ENCODE results near the gene ASB4. TPM values are rescaled to one million over a fixed set of nuclear protein-coding genes. Genes with fewer than 3 reads are reported as not detected.
"Not testable (repeated sequence)": the region's sequence is repeated elsewhere in the genome, so short reads cannot be mapped to it uniquely, and the experiment has no call there.

The ASB4 gene, protein sequence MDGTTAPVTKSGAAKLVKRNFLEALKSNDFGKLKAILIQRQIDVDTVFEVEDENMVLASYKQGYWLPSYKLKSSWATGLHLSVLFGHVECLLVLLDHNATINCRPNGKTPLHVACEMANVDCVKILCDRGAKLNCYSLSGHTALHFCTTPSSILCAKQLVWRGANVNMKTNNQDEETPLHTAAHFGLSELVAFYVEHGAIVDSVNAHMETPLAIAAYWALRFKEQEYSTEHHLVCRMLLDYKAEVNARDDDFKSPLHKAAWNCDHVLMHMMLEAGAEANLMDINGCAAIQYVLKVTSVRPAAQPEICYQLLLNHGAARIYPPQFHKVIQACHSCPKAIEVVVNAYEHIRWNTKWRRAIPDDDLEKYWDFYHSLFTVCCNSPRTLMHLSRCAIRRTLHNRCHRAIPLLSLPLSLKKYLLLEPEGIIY
- not detected for total RNA-seq

DNA sequence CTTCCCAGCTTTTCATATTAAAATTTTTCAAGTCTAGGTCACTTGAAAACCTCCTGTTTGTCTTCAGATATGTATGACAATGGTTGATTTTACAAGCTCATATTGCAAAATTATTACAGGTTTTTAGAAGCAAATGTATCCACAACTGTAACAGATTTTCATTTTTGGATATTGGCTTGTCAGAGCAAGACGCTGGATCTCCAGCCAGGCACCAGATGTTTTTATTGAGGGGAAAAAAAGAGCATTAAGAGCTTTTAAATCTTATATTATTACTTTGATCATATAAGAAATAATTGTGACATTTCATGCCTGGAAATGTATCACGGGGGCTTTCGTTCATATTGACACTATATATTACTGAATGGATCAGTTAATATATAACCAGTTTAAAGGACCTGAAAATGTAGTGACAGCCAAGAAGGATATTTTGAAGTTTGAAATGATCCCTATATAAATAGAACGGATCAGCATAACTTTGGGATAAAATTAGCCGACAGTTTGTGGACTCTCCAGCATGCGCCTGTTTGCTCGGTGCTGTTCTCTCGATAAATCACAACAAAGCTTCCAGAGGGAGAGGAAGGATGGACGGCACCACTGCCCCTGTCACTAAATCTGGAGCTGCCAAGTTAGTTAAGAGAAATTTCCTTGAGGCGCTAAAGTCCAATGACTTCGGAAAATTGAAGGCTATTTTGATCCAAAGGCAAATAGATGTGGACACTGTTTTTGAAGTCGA, at the start of gene ASB4:
ASB4 (plus strand) TSS at position 553 of the 733 bp plus-strand sequence; CDS start at position 582, 29 bp downstream.
- DNase-seq (ENCODE audit: low spot score) (no peak), ATAC-seq (no peak)
- Mint-ChIP-seq H3K9me3 (no peaks in the 10 kb centered on the region), H3K27me3 (peaks cover 0 to 9% of the 10 kb centered on the region in 2 donors), H3K4me3 (no peak within 1 kb of the TSS), H3K4me1 (ENCODE audit: low read depth in 2 of 2) (peaks cover 0 to under 1% of the 10 kb centered on the region in 2 donors), H3K27ac (no peak within 1 kb of the TSS), H3K36me3 (no peaks in the 10 kb centered on the region)

DNA sequence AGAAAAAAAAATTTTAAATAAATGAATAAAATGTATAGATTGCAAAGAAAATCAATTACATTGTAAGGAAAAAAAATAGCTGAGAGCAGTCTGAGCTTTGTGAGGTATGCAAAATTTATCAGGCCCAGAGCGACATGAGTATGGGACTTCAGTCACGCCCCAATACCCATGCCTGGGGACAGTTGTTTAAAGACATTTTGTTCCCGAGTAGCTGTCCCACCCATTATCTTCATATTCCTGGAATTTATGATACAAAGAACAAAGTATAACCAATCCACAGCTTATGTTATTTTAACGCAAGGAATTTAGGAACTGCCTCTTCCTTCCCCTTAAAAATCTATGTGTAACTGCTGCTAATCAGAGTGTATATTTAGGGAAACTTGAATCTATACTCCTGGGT, 49.3 kb upstream of the ASB4 start:
- no peaks in the 10 kb centered on the region for H3K27me3 Mint-ChIP-seq
- no peak for DNase-seq (ENCODE audit: low spot score)
- no peak overlapping the region for H3K4me3 Mint-ChIP-seq
- H3K9me3 Mint-ChIP-seq, result no peaks in the 10 kb centered on the region
- no peak for ATAC-seq
- no peaks in the 10 kb centered on the region for H3K36me3 Mint-ChIP-seq
- H3K4me1 Mint-ChIP-seq (ENCODE audit: low read depth in 2 of 2), result peaks cover 13 to 17% of the 10 kb centered on the region in 2 donors
- H3K27ac Mint-ChIP-seq, result no peak overlapping the region

DNA sequence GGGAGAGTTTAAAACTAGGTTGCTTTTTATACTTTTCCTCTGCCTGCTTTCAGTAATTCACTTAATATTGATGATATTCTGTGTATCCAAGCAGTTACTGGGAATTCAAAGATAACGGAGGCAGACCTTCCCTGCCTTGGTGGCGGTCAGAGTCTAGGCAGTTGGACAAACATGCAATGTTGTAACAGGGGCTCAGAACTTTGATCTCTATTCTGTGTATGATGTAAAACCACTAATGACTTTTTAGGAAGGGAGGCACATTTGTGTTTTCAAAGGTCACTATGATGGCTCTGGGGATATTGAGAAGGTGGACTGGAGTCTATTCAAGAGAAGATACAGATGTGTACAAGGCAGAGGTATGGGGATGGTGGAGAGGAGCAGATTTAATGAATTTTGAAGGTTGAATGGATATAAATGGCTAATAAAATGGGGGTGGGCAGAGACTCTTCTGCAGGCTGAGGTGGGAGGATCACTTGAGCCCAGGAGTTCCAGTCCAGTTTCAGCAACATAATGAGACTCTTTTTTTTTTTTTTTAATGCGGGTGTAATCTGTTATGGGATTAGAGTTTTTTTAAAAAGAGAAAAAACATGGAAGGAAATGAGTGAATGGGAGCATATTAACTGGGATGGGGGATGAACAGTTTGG, 45.2 kb upstream of the ASB4 start:
- H3K9me3 Mint-ChIP-seq, result no peaks in the 10 kb centered on the region
- no peaks in the 10 kb centered on the region for H3K36me3 Mint-ChIP-seq
- peaks cover 0 to 1% of the 10 kb centered on the region in 2 donors for H3K4me1 Mint-ChIP-seq (ENCODE audit: low read depth in 2 of 2)
- no peak overlapping the region for H3K27ac Mint-ChIP-seq
- H3K4me3 Mint-ChIP-seq, result no peak overlapping the region
- no peak for ATAC-seq
- peaks cover 5 to 7% of the 10 kb centered on the region in 2 donors for H3K27me3 Mint-ChIP-seq
- no peak for DNase-seq (ENCODE audit: low spot score)

DNA sequence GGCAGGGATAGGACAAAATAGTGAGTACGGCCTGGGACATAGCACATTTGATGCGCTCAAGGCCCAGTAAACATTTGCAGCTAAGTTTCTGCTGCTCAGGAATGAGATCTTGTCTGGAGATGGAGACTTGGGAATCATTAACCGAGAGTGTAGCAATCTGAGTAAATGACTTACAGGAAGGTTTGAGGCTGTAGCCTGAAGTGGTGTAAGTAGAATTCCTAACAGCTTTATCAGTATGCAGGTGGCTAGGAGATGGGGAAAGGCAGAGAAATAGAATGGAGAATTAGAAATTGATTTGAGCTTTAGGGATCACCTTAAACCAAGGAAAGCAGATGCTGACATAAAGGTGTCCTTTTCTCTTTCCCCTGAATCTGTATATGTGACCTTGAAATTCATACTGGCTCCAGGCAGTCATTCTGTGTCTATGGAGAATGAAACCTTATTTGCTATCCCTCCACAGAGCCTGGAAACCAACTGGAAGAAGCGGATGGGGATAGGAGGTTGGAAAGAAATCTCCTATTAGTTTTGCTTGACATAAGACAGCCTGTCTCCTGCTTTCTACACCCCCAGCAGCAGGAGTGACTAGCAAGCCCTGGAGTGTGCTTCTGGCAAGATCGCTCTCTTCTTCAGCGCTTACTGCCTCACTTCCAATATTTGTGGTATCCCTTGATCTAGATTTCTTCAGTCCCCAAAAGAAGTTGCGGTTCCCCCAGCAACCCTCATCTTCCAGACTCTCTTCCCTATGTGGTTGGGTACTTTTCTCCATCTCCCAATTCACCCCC, 44.5 kb upstream of the ASB4 start:
- Mint-ChIP-seq H3K27ac (no peak overlapping the region), H3K4me1 (ENCODE audit: low read depth in 2 of 2) (no peaks in the 10 kb centered on the region), H3K4me3 (no peak overlapping the region), H3K27me3 (peaks cover 5 to 7% of the 10 kb centered on the region in 2 donors), H3K9me3 (no peaks in the 10 kb centered on the region), H3K36me3 (no peaks in the 10 kb centered on the region)
- ATAC-seq (no peak), DNase-seq (ENCODE audit: low spot score) (no peak)

DNA sequence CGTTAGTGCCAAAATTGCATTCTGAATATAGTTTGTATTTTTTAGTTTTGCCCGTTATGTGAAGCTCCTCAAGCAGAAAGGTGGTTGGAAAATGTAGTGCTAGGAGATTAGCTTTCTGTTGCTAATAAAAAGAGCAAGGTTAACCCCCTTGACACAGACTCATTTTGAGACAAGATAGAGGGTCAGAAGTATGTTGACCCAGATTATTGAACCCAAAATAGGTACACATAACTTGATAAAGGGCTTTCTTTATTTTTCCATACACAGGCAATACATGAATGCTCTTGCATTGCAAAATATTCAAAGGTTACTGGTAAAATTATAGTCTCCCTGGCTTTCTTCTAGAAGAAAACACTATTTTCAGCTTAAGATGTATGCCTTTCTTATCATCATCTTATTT, 40.9 kb upstream of the ASB4 start:
- ATAC-seq (no peak), DNase-seq (ENCODE audit: low spot score) (no peak)
- no peak overlapping the region for H3K4me3 Mint-ChIP-seq
- H3K27ac Mint-ChIP-seq, result no peak overlapping the region
- H3K36me3 Mint-ChIP-seq, result no peaks in the 10 kb centered on the region
- H3K27me3 Mint-ChIP-seq, result peaks cover 7% of the 10 kb centered on the region in 2 donors
- H3K9me3 Mint-ChIP-seq, result no peaks in the 10 kb centered on the region
- H3K4me1 Mint-ChIP-seq (ENCODE audit: low read depth in 2 of 2), result no peaks in the 10 kb centered on the region

DNA sequence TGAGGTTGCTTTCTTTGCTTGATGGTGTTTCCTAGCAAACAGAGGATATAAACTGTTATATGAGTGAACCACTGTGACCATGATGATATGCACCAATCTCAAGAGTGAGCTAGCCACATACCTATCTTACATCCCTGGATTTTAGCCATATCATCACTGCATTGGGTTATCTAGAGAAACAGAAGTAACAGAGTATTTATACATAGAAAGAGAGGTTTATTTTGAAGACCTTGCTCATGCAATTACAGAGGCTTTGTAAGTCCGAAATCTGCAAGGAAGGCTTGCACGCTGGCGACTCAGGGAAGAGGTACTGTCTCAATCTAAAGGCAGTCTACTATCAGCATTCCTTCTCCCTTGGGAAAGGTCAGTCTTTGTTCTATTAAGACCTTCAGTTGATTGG, 39.1 kb upstream of the ASB4 start:
- H3K9me3 Mint-ChIP-seq, result no peaks in the 10 kb centered on the region
- no peak for ATAC-seq
- no peak for DNase-seq (ENCODE audit: low spot score)
- no peaks in the 10 kb centered on the region for H3K36me3 Mint-ChIP-seq
- H3K4me3 Mint-ChIP-seq, result no peak overlapping the region
- peaks cover 6 to 7% of the 10 kb centered on the region in 2 donors for H3K27me3 Mint-ChIP-seq
- no peak overlapping the region for H3K27ac Mint-ChIP-seq
- no peaks in the 10 kb centered on the region for H3K4me1 Mint-ChIP-seq (ENCODE audit: low read depth in 2 of 2)

DNA sequence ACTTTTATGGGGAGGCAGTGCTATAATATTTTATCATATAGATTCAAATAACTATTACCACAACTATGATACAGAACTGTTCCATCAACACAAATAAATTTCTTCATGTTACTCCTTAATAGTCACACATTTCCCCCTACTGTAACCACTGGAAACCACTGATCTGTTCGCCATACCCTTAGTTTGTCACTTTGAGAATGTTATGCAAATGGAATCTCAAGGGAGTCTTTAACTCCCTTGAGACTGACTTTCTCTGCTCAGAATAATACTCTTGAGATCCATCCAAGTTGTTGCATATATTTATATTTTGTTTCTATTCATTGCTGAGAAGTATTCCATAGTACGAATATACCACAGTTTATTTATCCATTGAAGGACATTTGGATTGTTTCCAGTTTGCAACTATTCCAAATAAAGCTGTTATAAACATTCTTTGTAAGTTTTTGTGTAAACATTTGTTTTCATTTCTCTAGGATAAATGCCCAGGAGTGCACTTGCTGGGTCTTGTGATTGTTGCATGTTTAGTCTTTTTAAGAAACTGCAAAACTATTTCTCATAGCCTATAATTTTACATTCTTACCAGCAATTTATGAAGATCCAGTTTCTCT, 31.2 kb upstream of the ASB4 start:
- Mint-ChIP-seq H3K4me3 (no peak overlapping the region), H3K36me3 (peaks cover 8% of the 10 kb centered on the region), H3K9me3 (no peaks in the 10 kb centered on the region), H3K27me3 (peaks cover 9 to 17% of the 10 kb centered on the region in 2 donors), H3K4me1 (ENCODE audit: low read depth in 2 of 2) (no peaks in the 10 kb centered on the region), H3K27ac (no peak overlapping the region)
- DNase-seq (ENCODE audit: low spot score) (no peak), ATAC-seq (no peak)

DNA sequence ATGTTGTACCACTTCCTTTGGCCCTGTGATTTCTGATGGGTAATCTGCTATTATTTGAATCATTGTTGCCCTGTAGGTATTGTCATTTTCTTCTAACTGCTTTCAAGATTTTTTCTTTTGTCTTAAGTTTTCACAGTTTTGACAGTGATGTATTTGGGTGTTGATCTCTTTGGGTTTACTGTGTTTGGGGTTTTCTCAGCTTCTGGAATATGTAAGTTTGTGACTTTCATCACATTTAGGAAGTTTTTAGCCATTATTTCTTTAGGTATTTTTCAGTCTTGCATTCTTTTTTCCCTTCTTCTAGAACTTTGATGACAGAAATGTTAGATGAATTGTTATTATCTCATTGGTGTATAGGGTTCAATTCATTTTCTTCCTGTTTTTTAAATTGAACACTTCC, 27.8 kb upstream of the ASB4 start:
- Mint-ChIP-seq H3K4me1 (ENCODE audit: low read depth in 2 of 2) (no peaks in the 10 kb centered on the region), H3K27ac (no peak overlapping the region), H3K4me3 (no peak overlapping the region), H3K27me3 (peaks cover 17% of the 10 kb centered on the region in 2 donors), H3K36me3 (peaks cover 13% of the 10 kb centered on the region), H3K9me3 (peaks cover 9% of the 10 kb centered on the region)
- ATAC-seq (no peak), DNase-seq (ENCODE audit: low spot score) (no peak)

DNA sequence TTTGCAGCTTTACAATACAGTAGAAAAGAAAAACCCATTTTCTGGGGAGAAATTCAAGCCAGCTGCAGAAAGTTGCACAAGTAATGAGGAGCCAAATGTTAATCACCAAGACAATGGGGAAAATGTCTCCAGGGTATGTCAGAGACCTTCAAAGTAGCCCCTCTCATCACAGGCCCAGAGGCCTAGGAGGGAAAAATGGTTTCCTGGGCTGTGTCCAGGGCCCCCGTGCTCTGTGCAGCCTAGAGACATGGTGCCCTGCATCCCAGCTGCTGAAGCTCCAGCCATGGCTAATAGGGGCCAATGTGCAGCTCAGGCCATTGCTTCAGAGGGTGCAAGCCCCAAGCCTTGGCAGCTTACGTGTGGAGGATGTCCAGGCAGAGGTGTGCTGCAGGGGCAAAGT, 25.1 kb upstream of the ASB4 start:
- not testable (repeated sequence) for DNase-seq (ENCODE audit: low spot score); H3K27ac Mint-ChIP-seq; H3K4me3 Mint-ChIP-seq; H3K4me1 Mint-ChIP-seq (ENCODE audit: low read depth in 2 of 2); H3K9me3 Mint-ChIP-seq; ATAC-seq
- Mint-ChIP-seq H3K27me3 (peaks cover 17% of the 10 kb centered on the region in 2 donors), H3K36me3 (peaks cover 13% of the 10 kb centered on the region)

DNA sequence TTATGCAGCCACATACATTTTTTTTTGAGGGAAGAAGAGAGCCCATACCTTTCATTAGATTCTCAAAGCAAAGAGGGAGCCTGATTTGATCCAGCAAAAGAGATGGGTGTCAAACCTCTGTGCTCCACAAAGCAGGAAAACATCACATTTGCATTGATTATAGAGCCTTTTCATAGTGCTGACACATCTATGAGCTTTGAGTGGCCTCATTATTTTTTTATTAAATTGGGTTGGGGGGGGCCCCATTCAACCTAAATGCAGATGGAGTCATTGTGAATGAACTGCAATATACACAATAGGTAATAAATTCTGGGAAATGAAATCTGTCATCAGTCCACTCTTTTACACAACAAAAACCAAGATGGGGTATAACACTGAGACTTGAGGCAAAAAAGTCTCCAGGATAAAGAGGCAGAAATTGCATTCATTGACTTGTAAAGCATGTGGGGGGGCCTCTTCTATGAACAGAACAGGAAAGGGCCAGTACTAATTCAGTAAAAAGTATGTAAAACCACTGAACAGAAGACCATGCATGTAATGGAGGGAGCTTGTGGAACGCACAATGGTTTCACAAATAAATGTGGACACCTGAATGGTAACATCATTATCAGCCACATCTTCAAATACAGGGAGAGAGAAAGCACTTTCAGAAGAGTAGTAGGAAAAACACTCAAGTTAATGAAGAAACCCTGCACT, 17.7 kb upstream of the ASB4 start:
- no peaks in the 10 kb centered on the region for H3K27me3 Mint-ChIP-seq
- no peak overlapping the region for H3K4me3 Mint-ChIP-seq
- DNase-seq (ENCODE audit: low spot score), result no peak
- ATAC-seq, result no peak
- peaks cover 6 to 12% of the 10 kb centered on the region in 2 donors for H3K4me1 Mint-ChIP-seq (ENCODE audit: low read depth in 2 of 2)
- H3K9me3 Mint-ChIP-seq, result no peaks in the 10 kb centered on the region
- no peak overlapping the region for H3K27ac Mint-ChIP-seq
- no peaks in the 10 kb centered on the region for H3K36me3 Mint-ChIP-seq

DNA sequence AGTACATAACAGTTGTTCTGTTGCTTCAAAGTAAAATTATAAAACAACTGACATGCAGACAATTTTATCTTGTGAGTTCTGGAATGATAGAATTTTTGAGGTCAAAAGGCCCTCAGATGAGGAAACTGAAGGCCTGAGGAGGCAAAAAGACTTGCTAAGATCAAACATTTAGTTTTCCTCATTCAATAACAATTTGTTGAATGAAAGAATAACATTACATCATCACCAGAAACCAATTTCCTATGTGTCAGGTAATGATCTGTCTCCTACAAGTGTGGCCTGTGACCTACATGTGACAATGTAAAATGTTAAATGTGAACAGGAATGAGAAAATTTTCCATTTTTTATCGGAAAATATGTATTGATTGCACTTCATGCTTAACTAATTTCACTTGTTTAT, 16.6 kb upstream of the ASB4 start:
- Mint-ChIP-seq H3K4me3 (no peak overlapping the region), H3K4me1 (ENCODE audit: low read depth in 2 of 2) (peaks cover 6 to 12% of the 10 kb centered on the region in 2 donors), H3K27me3 (no peaks in the 10 kb centered on the region), H3K36me3 (no peaks in the 10 kb centered on the region), H3K9me3 (no peaks in the 10 kb centered on the region), H3K27ac (no peak overlapping the region)
- DNase-seq (ENCODE audit: low spot score), result no peak
- no peak for ATAC-seq

DNA sequence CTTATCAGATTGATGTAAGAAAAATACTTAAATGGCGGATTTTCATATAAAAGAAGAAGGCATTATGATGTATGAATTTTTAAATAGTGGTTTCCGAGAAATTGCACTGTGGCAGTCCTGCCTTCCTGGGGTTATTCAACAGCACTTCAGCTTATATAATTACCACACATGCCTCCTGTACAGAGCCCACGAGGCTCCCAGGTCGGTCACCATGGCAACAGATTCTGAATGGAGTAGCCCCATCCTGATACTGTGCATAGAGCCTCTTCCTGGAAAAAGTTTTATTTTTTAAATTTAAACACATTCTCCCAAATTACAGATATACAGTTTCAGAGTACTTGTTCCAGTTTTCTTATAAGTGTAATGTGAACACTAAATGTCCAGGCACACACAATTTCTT, 15.9 kb upstream of the ASB4 start:
- no peaks in the 10 kb centered on the region for H3K36me3 Mint-ChIP-seq
- DNase-seq (ENCODE audit: low spot score) (no peak), ATAC-seq (no peak)
- peaks cover 6 to 12% of the 10 kb centered on the region in 2 donors for H3K4me1 Mint-ChIP-seq (ENCODE audit: low read depth in 2 of 2)
- no peaks in the 10 kb centered on the region for H3K27me3 Mint-ChIP-seq
- H3K27ac Mint-ChIP-seq, result peak overlapping the region in 1 of 2 donors; percentile 55
- H3K4me3 Mint-ChIP-seq, result no peak overlapping the region
- no peaks in the 10 kb centered on the region for H3K9me3 Mint-ChIP-seq

Data from natural killer cell treated with Interleukin-12 subunit alpha and Interleukin-12 subunit beta and Interleukin-15 and Interleukin-18, amount 100 ng/mL, for 72 hours (primary cell).